OCI-LY1 (cell line): ENCODE results near the gene INO80B.

Experiments used
- H2AFZ ChIP-seq: fragments of 200-600 bp; sonication (generic), shearing (Covaris generic); 2 replicates; pipeline ENCODE4 v1.6.0; 2014; ENCODE audit warnings: antibody characterized with exemption, mild to moderate bottlenecking, low read length
- H3F3A ChIP-seq: fragments of 200-600 bp; sonication (generic), shearing (Covaris generic); 2 replicates; pipeline ENCODE4 v1.6.0; 2014; ENCODE audit warnings: mild to moderate bottlenecking, antibody characterized with exemption, low read length, moderate library complexity; ENCODE audit not compliant: insufficient read depth
- H3K27ac ChIP-seq: fragments of 200-600 bp; sonication (generic); 2 replicates; pipeline ENCODE4 v1.5.1; 2014; ENCODE audit warnings: low read length, mixed run types, mild to moderate bottlenecking, low read depth; ENCODE audit not compliant: poor library complexity, severe bottlenecking
- H3K27me3 ChIP-seq: fragments of 200-600 bp; sonication (generic); 2 replicates; pipeline ENCODE4 v1.6.0; 2014; ENCODE audit warnings: antibody characterized with exemption, mild to moderate bottlenecking, low read length, moderate library complexity; ENCODE audit not compliant: insufficient read depth
- H3K36me3 ChIP-seq: fragments of 200-600 bp; sonication (generic); 2 replicates; pipeline ENCODE4 v1.6.1; 2014; ENCODE audit warnings: mild to moderate bottlenecking, antibody characterized with exemption, low read length, moderate library complexity, mixed read lengths; ENCODE audit not compliant: insufficient read depth
- H3K4me1 ChIP-seq: fragments of 200-600 bp; sonication (generic); 2 replicates; pipeline ENCODE4 v1.5.1; 2014; ENCODE audit warnings: mild to moderate bottlenecking, low read length, moderate library complexity; ENCODE audit not compliant: insufficient read depth, severe bottlenecking
- H3K4me2 ChIP-seq: fragments of 200-600 bp; sonication (generic), shearing (Covaris generic); 2 replicates; pipeline ENCODE4 v1.6.1; 2014; ENCODE audit warnings: low read length
- H3K4me3 ChIP-seq: fragments of 200-600 bp; sonication (generic); 2 replicates; pipeline ENCODE4 v1.5.1; 2014; ENCODE audit warnings: low read length, low read depth, mild to moderate bottlenecking, mixed read lengths; ENCODE audit not compliant: poor library complexity, severe bottlenecking
- H3K79me2 ChIP-seq: fragments of 200-600 bp; shearing (Covaris generic); 2 replicates; pipeline ENCODE4 v1.6.1; 2016; ENCODE audit warnings: mixed run types, low read length, mixed read lengths; ENCODE audit not compliant: insufficient read depth
- H3K9ac ChIP-seq: fragments of 200-600 bp; sonication (generic), shearing (Covaris generic); 2 replicates; pipeline ENCODE4 v1.6.1; 2014; ENCODE audit warnings: mild to moderate bottlenecking, low read length, mixed read lengths
- H3K9me2 ChIP-seq: fragments of 200-600 bp; sonication (generic), shearing (Covaris generic); 2 replicates; pipeline ENCODE4 v1.6.1; 2014; ENCODE audit warnings: low read depth, mild to moderate bottlenecking, low read length, mixed read lengths
- H3K9me3 ChIP-seq: fragments of 200-600 bp; shearing (Covaris generic); 2 replicates; pipeline ENCODE4 v1.6.1; 2014; ENCODE audit warnings: low read length, mixed read lengths
- H4K20me1 ChIP-seq: fragments of 200-600 bp; sonication (generic), shearing (Covaris generic); 2 replicates; pipeline ENCODE4 v1.6.0; 2016; ENCODE audit warnings: mild to moderate bottlenecking, low read length; ENCODE audit not compliant: insufficient read depth
- EZH2 ChIP-seq: fragments of 200-600 bp; sonication (generic), shearing (Covaris generic); IDR thresholded peaks from 2 replicates; pipeline ENCODE4 v1.8.0; 2017; ENCODE audit warnings: borderline replicate concordance, mixed run types, mild to moderate bottlenecking, antibody characterized with exemption, low read length, moderate library complexity, mixed read lengths
- TF ChIP-seq, protein P1 (sequence below): fragments of 200-600 bp; sonication (generic), shearing (Covaris generic); IDR thresholded peaks from 2 replicates; pipeline ENCODE4 v1.5.1; 2017; ENCODE audit warnings: mild to moderate bottlenecking, antibody characterized with exemption, low read length, moderate library complexity, mixed read lengths

The INO80B gene

GRCh38 chr2:74496997-74497776 lies 42.3 kb downstream of the INO80B start:
- H3K4me2 ChIP-seq: no peak overlapping the region; the same call in 1 of the 2 replicates
- no peaks in the 10 kb centered on the region for H4K20me1 ChIP-seq
- H3F3A ChIP-seq: no peaks in the 10 kb centered on the region
- no peaks in the 10 kb centered on the region for H3K9me2 ChIP-seq
- H3K9me3 ChIP-seq: no peaks in the 10 kb centered on the region
- no peaks in the 10 kb centered on the region for H3K4me1 ChIP-seq
- H2AFZ ChIP-seq: no peak overlapping the region
- H3K27ac ChIP-seq: no peak overlapping the region
- no peaks in the 10 kb centered on the region for H3K79me2 ChIP-seq
- peaks cover 18% of the 10 kb centered on the region for H3K36me3 ChIP-seq
- peaks cover 17% of the 10 kb centered on the region; the same call in 1 of the 2 replicates for H3K27me3 ChIP-seq
- no peak overlapping the region for H3K4me3 ChIP-seq
- no peak overlapping the region for H3K9ac ChIP-seq
- TF ChIP-seq EZH2: no peak
- TF ChIP-seq, protein P1, sequence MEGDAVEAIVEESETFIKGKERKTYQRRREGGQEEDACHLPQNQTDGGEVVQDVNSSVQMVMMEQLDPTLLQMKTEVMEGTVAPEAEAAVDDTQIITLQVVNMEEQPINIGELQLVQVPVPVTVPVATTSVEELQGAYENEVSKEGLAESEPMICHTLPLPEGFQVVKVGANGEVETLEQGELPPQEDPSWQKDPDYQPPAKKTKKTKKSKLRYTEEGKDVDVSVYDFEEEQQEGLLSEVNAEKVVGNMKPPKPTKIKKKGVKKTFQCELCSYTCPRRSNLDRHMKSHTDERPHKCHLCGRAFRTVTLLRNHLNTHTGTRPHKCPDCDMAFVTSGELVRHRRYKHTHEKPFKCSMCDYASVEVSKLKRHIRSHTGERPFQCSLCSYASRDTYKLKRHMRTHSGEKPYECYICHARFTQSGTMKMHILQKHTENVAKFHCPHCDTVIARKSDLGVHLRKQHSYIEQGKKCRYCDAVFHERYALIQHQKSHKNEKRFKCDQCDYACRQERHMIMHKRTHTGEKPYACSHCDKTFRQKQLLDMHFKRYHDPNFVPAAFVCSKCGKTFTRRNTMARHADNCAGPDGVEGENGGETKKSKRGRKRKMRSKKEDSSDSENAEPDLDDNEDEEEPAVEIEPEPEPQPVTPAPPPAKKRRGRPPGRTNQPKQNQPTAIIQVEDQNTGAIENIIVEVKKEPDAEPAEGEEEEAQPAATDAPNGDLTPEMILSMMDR: no peak

DNA sequence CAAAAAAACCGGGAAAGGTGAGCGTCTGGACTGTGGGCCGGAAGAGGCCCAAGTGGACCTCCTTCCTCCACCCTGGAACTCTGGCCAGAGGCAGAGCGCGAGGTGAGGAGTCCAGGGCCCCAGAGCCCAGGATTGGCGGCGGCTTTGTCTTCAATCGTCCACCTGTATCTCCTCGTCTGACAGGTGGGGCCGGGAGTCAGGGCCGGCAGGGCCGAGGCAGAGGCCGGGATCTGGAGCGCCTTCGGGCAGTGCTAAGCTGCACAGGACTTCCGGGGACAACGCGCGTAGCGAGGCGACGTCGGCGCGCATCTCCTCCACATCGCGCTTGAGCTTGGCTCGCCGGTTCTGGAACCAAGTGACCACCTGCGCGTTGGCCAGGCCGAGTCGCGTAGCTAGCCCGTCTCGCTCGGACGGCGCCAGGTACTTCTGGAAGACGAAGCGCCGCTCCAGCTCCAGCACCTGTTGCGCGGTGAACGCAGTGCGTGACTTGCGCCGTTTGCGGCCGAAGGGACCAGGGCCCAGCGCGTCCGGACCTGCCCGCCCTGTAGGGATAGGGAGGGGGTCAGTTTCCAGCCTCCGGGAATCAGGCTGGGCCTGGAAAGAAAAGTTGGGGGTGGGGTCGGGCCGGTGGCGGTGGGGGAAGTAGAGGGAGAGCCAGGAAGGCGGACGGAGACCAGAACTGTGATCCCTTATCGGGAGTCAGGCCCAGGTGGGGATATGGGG lies 43.1 kb downstream of the INO80B start:
- Histone ChIP-seq H3K9ac (no peak overlapping the region; the same call in 1 of the 2 replicates), H3K9me2 (no peaks in the 10 kb centered on the region), H3K4me1 (peaks cover 7% of the 10 kb centered on the region), H3K36me3 (peaks cover 11% of the 10 kb centered on the region), H3K4me3 (peak overlapping the region; percentile 45), H3K27ac (no peak overlapping the region), H4K20me1 (no peaks in the 10 kb centered on the region), H3K79me2 (no peaks in the 10 kb centered on the region), H3K9me3 (no peaks in the 10 kb centered on the region), H3K4me2 (peak overlapping the region; percentile 60), H3F3A (no peaks in the 10 kb centered on the region), H3K27me3 (peaks cover 22% of the 10 kb centered on the region; the same call in 1 of the 2 replicates), H2AFZ (no peak overlapping the region)
- no peak for TF ChIP-seq EZH2
- TF ChIP-seq, protein P1: no peak

GRCh38 chr2:74498500-74499266 lies 43.8 kb downstream of the INO80B start:
- no peaks in the 10 kb centered on the region for H3K79me2 ChIP-seq
- H3K27ac ChIP-seq: no peak overlapping the region
- peaks cover 3% of the 10 kb centered on the region for H3K36me3 ChIP-seq
- H3K4me1 ChIP-seq: peaks cover 15% of the 10 kb centered on the region
- peak overlapping the region; percentile 45 for H3K4me3 ChIP-seq
- H4K20me1 ChIP-seq: no peaks in the 10 kb centered on the region
- H2AFZ ChIP-seq: no peak overlapping the region
- H3K4me2 ChIP-seq: peak overlapping the region; percentile 60
- H3F3A ChIP-seq: no peaks in the 10 kb centered on the region
- no peaks in the 10 kb centered on the region for H3K9me3 ChIP-seq
- no peaks in the 10 kb centered on the region for H3K9me2 ChIP-seq
- H3K9ac ChIP-seq: no peak overlapping the region
- H3K27me3 ChIP-seq: peaks cover 25% of the 10 kb centered on the region; the same call in 1 of the 2 replicates
- TF ChIP-seq EZH2: no peak
- TF ChIP-seq, protein P1: no peak
